Testis (tissue), 3 donors: Measurements from ENCODE around the gene MIEN1. TPM values are rescaled to one million over a fixed set of nuclear protein-coding genes. Genes with fewer than 3 reads are reported as not detected.

ENCODE experiments used
- DNase-seq: peaks from one replicate; pipeline ENCODE4 v3.0.0-alpha.2; 2019
- H3K27ac ChIP-seq, 2 donors: fragments of 200-600 bp; sonication (generic); one replicate each; pipeline ENCODE4 v1.5.1; 2019
- H3K27me3 ChIP-seq: fragments of 200-600 bp; sonication (generic); one replicate; pipeline ENCODE4 v1.5.1; 2019
- H3K36me3 ChIP-seq: fragments of 200-600 bp; sonication (generic); one replicate; pipeline ENCODE4 v1.5.1; 2017; ENCODE audit warnings: low read depth; ENCODE audit errors: missing control alignments
- H3K4me1 ChIP-seq: fragments of 200-600 bp; sonication (generic); one replicate; pipeline ENCODE4 v1.5.1; 2019
- H3K4me3 ChIP-seq, 2 donors: fragments of 200-600 bp; sonication (generic); one replicate each; pipeline ENCODE4 v1.5.1; 2017 to 2019
- H3K9me3 ChIP-seq: fragments of 200-600 bp; sonication (generic); one replicate; pipeline ENCODE4 v1.5.1; 2017
- CTCF ChIP-seq, 3 experiments: fragments of 450-650 bp in 2 of 3; fragments of 200-600 bp in 1 of 3; sonication (generic) in 1 of 3; IDR thresholded peaks; one replicate each; pipeline ENCODE4 v1.5.1; 2016 to 2019; ENCODE audit warnings: antibody characterized with exemption in 3 of 3, mild to moderate bottlenecking in 2 of 3, moderate library complexity in 1 of 3
- POLR2A ChIP-seq: fragments of 450-650 bp; IDR thresholded peaks from one replicate; pipeline ENCODE4 v1.6.1; 2017; ENCODE audit warnings: antibody characterized with exemption, mild to moderate bottlenecking, moderate library complexity
- WGBS, 2 donors: methylation state at CpG; one replicate each; pipeline ENCODE4 v1.1.5; 2018; 5-methylcytosine and 5-hydroxymethylcytosine counted together
- intact Hi-C: fragments of 100-400 bp; cut with DNase I; formaldehyde crosslinking; loops from one replicate; pipeline ENCODE4 v1.15.1; 2023; ENCODE audit warnings: low total_unique reads
- polyA plus RNA-seq: library from polyadenylated mRNA; stranded (reverse); fragments of 350-450 nt; fragmentation: Illumina TruSeq; extraction: RNeasy Lipid Tissue Mini Kit (QIAGEN cat#74804); gene quantifications from one replicate; pipeline ENCODE4 v1.2.3, GENCODE V29; 2014; ENCODE audit warnings: low read depth, low replicate concordance; ENCODE audit not compliant: insufficient read depth
- total RNA-seq, 2 donors: library from RNA; depleted of rRNA; stranded (reverse); fragments of >200 nt; gene quantifications; one replicate each; pipeline ENCODE4 v1.2.3, GENCODE V29; 2016

MIEN1 gene
- total and polyA plus RNA-seq, 3 donors from 2014 or later, result 47.9 to 89.1 (median 53.1) TPM

- Histone ChIP-seq H3K36me3 (no peaks in the 10 kb centered on the region), H3K27ac (no peak overlapping the region), H3K4me1 (peaks cover 13% of the 10 kb centered on the region), H3K27me3 (no peaks in the 10 kb centered on the region), H3K4me3 (no peak overlapping the region), H3K9me3 (no peaks in the 10 kb centered on the region)
- TF ChIP-seq POLR2A, result no peak
- no peak for TF ChIP-seq CTCF (IDR thresholded peaks at IDR 0.05)
- DNase-seq, result no peak
- intact Hi-C loops, result no loop called here
- 82 to 86% methylated on average over 5 to 16 of the region's 16 CpGs for WGBS, 2 donors
Measured at GRCh38 chr17:39744075-39744835, 13.9 kb upstream of the MIEN1 start.

- Histone ChIP-seq H3K27me3 (no peaks in the 10 kb centered on the region), H3K4me3 (no peak overlapping the region), H3K27ac (no peak overlapping the region), H3K36me3 (no peaks in the 10 kb centered on the region), H3K4me1 (peaks cover 26% of the 10 kb centered on the region), H3K9me3 (no peaks in the 10 kb centered on the region)
- intact Hi-C loops, result no loop called here
- WGBS, 2 donors, result 62 to 92% methylated on average over 13 to 21 of the region's 21 CpGs
- TF ChIP-seq POLR2A (no peak), CTCF (IDR thresholded peaks at IDR 0.05) (no peak)
- DNase-seq, result no peak
Measured at GRCh38 chr17:39742856-39743436, 12.6 kb upstream of the MIEN1 start.

GRCh38 chr17:39742126-39742855 is 12.0 kb upstream of the MIEN1 start:
- TF ChIP-seq CTCF (IDR thresholded peaks at IDR 0.05) (no peak), POLR2A (no peak)
- WGBS, 2 donors, result 71 to 73% methylated on average over 15 to 18 of the region's 18 CpGs
- H3K4me3 ChIP-seq, result no peak overlapping the region
- intact Hi-C loops, result no loop called here
- no peaks in the 10 kb centered on the region for H3K27me3 ChIP-seq
- no peaks in the 10 kb centered on the region for H3K36me3 ChIP-seq
- H3K9me3 ChIP-seq, result no peaks in the 10 kb centered on the region
- no peak overlapping the region for H3K27ac ChIP-seq
- peaks cover 30% of the 10 kb centered on the region for H3K4me1 ChIP-seq
- no peak for DNase-seq

GRCh38 chr17:39740357-39741111 is 10.2 kb upstream of the MIEN1 start:
- no peak overlapping the region for H3K27ac ChIP-seq

More at GRCh38 chr17:39740357-39741111, 10.2 kb upstream of the MIEN1 start:
- 21 to 37% methylated on average over 9 to 16 of the region's 16 CpGs for WGBS, 2 donors
- TF ChIP-seq CTCF (IDR thresholded peaks at IDR 0.05), result no peak
- no peak for TF ChIP-seq POLR2A
- Histone ChIP-seq H3K27me3 (no peaks in the 10 kb centered on the region), H3K9me3 (no peaks in the 10 kb centered on the region), H3K4me3 (no peak overlapping the region), H3K36me3 (no peaks in the 10 kb centered on the region), H3K4me1 (peaks cover 24% of the 10 kb centered on the region)
- intact Hi-C loops, result no loop called here
- peak; percentile 34 for DNase-seq
